Articular chondrocyte of knee joint (primary cell): Measurements from ENCODE around the gene C1orf198. TPM values are rescaled to one million over a fixed set of nuclear protein-coding genes. Genes with fewer than 3 reads are reported as not detected.

Experiments used
- small RNA-seq: library from RNA; depleted of rRNA; stranded (forward); fragments of <200 nt; gene quantifications from one replicate; pipeline ENCODE3, GENCODE V24; 2012
- total RNA-seq: library from RNA; depleted of rRNA; stranded (reverse); fragments of >200 nt; gene quantifications from 2 replicates; pipeline ENCODE4 v1.2.3, GENCODE V29; 2012

C1orf198 gene, protein sequence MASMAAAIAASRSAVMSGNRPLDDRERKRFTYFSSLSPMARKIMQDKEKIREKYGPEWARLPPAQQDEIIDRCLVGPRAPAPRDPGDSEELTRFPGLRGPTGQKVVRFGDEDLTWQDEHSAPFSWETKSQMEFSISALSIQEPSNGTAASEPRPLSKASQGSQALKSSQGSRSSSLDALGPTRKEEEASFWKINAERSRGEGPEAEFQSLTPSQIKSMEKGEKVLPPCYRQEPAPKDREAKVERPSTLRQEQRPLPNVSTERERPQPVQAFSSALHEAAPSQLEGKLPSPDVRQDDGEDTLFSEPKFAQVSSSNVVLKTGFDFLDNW
- total RNA-seq: 51.7 and 80.5 TPM in 2 replicates

DNA sequence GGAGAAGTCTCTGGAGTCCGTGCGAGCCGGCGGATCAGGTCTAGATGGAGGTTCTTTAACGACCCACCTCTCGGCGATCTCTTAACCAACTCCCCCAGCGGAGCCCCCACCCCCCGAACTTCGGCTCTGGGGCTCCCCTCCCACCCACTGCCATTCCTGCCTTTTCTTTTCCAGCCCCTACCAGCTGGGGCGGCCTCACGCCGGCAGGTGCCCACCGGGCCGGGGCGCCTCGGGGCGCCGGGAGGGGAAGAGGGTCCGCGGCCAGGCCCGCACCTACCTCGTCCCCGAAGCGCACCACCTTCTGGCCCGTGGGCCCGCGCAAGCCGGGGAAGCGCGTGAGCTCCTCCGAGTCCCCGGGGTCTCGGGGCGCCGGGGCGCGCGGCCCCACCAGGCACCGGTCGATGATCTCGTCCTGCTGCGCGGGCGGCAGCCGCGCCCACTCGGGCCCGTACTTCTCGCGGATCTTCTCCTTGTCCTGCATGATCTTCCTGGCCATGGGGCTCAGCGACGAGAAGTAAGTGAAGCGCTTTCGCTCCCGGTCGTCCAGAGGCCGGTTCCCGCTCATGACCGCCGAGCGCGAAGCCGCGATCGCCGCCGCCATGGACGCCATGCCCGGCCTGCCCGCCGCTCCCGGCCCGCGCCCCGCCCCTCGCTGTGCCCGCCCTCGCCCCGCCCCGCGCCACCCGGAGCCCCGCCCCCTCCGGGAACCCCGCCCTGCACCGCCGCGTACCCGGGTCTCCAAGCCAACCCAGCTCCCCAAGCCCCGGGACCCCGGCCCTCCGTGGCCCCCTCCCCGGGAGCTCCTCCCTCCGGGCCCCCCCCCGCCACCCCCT lies at the start of gene C1orf198:
Gene C1orf198 (minus strand): TSS at position 619 of the 833 bp plus-strand sequence. CDS start 9 bp downstream, at position 610.

Small RNA genes within 50 kb of the gene (small RNA-seq; reads per million reads assigned to genes)
- gene RN7SL837P (not detected), gene RNA5SP79 (not detected)

Other genes starting within 250 kb of the C1orf198 start
- gene COG2, start 226.0 kb downstream of the C1orf198 start, total RNA-seq: 21.2 and 23.4 TPM in 2 replicates
- 2.1 and 2.2 TPM in 2 replicates for gene AGT, start 154.4 kb downstream of the C1orf198 start, total RNA-seq
- gene CAPN9, start 121.1 kb downstream of the C1orf198 start, total RNA-seq: not detected in 2 replicates
- 12.3 and 15.4 TPM in 2 replicates for gene TTC13, start 110.3 kb upstream of the C1orf198 start, total RNA-seq
- gene ARV1, start 110.6 kb upstream of the C1orf198 start, total RNA-seq: 18.9 and 20.2 TPM in 2 replicates
- 8.6 and 8.8 TPM in 2 replicates for gene FAM89A, start 171.7 kb upstream of the C1orf198 start, total RNA-seq